ENCODE results near the gene ZW10.

The ZW10 gene

DNA sequence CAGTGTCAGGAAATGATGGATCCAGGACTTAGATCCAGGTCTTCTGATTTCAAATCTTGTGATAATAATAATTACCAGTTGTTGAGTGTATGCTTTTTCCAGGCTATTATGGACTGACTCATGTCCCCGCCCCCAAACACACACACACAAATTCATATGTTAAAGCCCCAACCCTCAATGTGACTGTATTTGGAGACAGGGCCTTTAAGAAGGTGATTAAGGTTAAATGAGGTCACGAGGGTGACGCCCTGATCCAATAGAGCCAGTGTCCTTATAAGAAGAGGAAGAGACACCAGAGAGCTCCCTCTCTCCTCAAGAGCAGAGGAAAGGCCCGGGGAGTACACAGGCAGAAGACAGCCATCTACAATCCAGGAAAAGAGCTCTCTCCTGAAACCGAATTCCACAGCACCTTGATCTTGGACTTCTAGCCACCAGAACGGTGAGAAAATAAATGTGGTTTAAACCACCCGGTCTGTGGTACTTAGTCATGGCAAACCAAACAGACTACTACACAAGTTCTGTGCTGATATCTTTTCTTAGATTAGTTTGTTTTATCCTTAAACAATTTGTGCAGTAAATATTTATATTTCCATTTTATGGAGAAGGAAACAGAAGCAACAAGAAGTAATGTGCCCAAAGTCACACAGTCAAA lies 75.6 kb downstream of the ZW10 start:
- DNase-seq = no peak

GRCh38 chr11:113697111-113697510 lies 76.4 kb downstream of the ZW10 start:
- DNase-seq = no peak

DNA sequence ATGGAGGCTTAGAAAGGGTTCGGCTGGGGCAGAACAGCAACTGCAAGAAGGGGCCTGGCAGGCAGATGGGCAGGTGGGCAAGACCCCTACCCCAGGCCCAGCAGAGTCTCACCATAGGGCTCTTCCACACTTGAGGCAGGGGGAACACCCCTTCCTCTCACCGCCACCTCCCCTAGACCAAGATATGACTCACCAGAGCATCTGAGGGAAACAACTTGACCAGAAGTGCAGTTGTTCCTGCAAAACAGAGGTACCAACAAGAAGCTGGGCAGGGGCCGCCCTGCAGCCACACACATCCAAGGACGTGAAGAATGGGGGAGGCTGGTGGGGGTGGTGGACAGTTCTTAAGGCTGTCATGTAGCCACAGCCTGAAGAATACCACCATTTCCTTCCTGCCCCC lies 78.3 kb downstream of the ZW10 start:
- no peak for DNase-seq

DNA sequence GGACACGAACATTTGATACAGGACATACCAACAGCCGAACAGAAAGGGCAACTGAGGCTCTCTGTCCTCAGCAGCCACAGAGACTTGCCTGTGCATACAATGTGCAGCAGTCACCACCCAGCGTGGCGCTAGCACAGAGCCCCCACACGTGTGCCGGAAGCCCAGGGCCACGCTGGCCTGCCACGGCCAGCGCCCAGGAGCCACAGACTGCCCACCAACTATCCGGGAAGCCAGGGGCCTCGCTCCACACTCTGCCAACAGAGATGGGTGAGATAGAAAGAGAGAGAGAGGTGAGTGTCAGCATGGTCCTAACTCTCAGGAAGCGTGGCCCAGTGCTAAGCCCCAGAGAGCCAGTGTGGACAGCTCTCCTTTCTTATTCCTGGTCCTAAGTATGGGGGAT lies 79.1 kb downstream of the ZW10 start:
- no peak for DNase-seq

- no peak for DNase-seq
Measured at GRCh38 chr11:113693030-113693429, 80.5 kb downstream of the ZW10 start.

DNA sequence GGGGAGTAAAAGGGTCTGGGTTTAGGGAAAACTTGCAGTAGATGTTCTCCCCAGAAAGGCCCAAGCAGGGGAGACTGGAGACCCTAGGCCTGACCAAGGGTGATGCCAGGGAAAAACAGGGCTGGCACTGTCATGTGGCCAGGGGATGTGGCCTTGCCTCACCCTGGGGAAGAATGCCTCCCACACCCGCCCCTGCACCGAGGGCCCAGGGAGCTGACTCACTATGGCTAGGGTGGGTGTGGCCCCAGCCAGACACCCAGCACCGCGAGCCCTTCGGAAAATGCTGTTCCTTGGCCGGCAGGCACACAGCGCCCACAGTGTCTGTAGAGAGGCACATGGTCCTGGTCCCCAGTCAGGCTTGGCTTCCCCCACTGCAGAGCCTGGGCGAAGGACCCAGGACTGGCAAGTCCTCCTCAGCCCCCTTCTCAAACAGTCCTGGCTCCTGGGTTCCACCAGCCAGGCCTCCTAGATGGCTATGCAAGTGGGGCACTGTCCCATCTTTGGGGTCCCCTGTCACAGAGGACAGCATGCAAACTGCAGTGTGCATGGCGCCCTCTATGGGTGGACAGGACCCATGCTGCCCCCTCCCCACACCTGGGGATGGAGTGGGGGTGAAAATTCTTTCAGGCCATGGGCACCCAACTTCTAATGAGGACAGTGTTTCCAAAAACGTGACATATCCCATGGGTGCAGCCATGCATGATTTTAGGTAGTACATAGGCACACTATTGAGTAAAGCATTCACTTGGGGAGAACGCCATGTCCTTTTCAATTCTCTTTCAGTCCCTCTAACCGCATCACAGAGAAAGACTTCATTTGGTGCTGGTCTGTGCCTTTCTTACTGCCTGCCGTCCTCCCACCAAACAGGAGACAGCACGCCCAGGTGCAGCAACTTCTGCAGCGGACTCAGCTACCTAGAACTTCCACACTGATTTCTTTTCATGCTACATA lies 82.6 kb downstream of the ZW10 start:
- no peak for DNase-seq

GRCh38 chr11:113689768-113690618 lies 83.5 kb downstream of the ZW10 start:
- no peak for DNase-seq

GRCh38 chr11:113685654-113686359 lies 87.7 kb downstream of the ZW10 start:
- DNase-seq = no peak

DNA sequence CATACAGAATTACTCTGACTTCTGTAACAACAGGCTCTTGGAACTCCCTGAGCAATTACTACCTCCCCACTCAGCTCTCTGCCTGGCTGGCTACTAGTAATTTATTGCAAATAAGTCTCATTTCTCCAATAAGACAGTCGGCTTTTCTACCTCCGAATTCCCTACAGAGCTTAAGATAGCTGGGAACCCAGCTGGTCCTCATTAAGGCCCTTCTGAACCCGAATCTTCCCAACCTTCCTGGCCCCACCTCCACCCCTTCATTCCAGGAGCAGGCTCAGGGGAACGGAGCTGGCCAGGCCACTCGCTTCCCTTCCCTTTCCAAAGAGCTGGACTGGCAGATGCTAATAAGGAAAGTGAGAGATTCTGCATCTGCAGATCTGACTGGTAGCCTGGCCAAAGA lies 89.0 kb downstream of the ZW10 start:
- no peak for DNase-seq

GRCh38 chr11:113683481-113684046 lies 89.9 kb downstream of the ZW10 start:
- DNase-seq = no peak
